Fibroblast of mammary gland (primary cell): Measurements from ENCODE around the gene TCF7L2.
A peak's percentile ranks its signal among the peaks of the same experiment; 100 is the strongest.

ENCODE experiments used
- DNase-seq: peaks from one replicate; pipeline ENCODE4 v3.0.0-alpha.2; 2010; ENCODE audit warnings: low read depth
- H3K4me3 ChIP-seq: 2 replicates; pipeline ENCODE4 v1.5.1; 2011; ENCODE audit warnings: low read depth, mild to moderate bottlenecking, low read length, moderate library complexity; ENCODE audit not compliant: control insufficient read depth
- TF ChIP-seq, protein P1 (sequence below): conservative IDR thresholded peaks from 2 replicates; pipeline ENCODE4 v1.5.1; 2011; ENCODE audit warnings: low read depth, low read length, inconsistent platforms; ENCODE audit not compliant: control insufficient read depth, insufficient read depth

TCF7L2 gene

GRCh38 chr10:112918771-112919170 is 31.3 kb upstream of the TCF7L2 start:
- TF ChIP-seq, protein P1, sequence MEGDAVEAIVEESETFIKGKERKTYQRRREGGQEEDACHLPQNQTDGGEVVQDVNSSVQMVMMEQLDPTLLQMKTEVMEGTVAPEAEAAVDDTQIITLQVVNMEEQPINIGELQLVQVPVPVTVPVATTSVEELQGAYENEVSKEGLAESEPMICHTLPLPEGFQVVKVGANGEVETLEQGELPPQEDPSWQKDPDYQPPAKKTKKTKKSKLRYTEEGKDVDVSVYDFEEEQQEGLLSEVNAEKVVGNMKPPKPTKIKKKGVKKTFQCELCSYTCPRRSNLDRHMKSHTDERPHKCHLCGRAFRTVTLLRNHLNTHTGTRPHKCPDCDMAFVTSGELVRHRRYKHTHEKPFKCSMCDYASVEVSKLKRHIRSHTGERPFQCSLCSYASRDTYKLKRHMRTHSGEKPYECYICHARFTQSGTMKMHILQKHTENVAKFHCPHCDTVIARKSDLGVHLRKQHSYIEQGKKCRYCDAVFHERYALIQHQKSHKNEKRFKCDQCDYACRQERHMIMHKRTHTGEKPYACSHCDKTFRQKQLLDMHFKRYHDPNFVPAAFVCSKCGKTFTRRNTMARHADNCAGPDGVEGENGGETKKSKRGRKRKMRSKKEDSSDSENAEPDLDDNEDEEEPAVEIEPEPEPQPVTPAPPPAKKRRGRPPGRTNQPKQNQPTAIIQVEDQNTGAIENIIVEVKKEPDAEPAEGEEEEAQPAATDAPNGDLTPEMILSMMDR, result no peak
- no peak overlapping the region for H3K4me3 ChIP-seq
- no peak for DNase-seq

GRCh38 chr10:112919721-112920120 is 30.3 kb upstream of the TCF7L2 start:
- TF ChIP-seq, protein P1, result no peak
- H3K4me3 ChIP-seq, result no peak overlapping the region
- peak; percentile 84 for DNase-seq

GRCh38 chr10:112926906-112927688 is 22.9 kb upstream of the TCF7L2 start:
- TF ChIP-seq, protein P1, result no peak
- no peak overlapping the region for H3K4me3 ChIP-seq
- DNase-seq, result no peak

DNA sequence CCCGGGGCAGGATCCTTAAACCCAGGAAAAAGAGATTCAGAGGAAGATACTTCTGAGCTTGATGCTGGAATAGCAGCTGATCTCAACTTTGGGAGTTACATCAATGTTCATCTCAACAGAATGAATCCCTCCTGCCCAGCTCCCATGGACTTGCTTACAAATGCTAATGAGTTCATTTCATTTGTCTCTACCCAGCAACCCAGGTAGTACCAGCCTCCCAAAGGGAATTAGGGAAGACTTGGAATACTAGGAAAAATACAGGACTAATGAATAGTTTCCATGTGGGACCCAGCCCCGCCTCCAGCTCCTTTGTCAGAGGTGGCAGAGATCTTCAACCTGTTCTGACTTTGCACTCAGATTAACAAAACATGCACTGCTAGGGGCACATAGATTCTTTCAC is 22.1 kb upstream of the TCF7L2 start:
- no peak overlapping the region for H3K4me3 ChIP-seq
- TF ChIP-seq, protein P1, result no peak
- no peak for DNase-seq

DNA sequence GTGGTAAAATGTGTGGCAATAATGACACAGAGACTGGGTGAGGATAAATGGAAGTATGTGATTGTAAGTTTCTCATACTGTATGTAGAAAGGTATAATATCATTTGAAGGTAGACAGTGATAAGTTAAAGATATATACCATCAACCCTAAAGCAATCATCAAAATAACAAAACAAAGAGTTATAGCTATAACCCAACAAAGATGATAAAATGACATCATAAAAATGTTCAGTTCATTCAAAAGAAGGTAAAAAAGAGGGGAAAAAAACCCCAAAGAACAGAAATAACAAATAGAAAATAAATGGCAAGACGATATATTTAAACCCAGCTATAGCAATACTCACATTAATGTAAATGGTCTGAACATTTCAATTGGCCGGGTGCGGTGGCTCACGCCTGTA is 17.4 kb upstream of the TCF7L2 start:
- H3K4me3 ChIP-seq, result no peak overlapping the region
- TF ChIP-seq, protein P1, result no peak
- DNase-seq, result no peak

DNA sequence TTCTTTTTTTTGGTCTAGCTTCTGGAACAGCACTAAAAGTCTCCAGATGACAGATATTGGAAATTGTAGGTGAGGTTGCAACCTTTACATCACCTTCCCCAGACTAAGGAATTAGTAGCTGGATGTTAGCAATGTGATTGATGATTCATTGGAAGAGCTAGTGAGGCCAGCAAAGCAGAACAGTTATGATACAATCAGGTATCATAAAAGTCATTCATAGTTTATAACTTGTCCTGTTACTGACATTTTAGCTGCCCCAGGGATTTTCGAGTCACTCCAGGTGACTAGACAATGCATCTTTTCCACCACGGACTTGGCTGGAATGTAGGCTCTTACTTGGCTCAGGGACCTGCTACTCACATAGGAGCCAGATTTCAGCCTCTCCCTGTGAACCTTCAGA is 15.9 kb upstream of the TCF7L2 start:
- DNase-seq, result no peak
- TF ChIP-seq, protein P1, result no peak
- H3K4me3 ChIP-seq, result no peak overlapping the region

- no peak overlapping the region for H3K4me3 ChIP-seq
- TF ChIP-seq, protein P1, result no peak
- no peak for DNase-seq
These were observed 11.1 kb upstream of the TCF7L2 start for GRCh38 chr10:112938808-112939482.
